Measurements from ENCODE around the gene CNGA2. TPM values are rescaled to one million over a fixed set of nuclear protein-coding genes. Genes with fewer than 3 reads are reported as not detected.
A peak's percentile ranks its signal among the peaks of the same experiment; 100 is the strongest.

CNGA2 gene
- total RNA-seq, 2 donors from 2014 or later: not detected

DNA sequence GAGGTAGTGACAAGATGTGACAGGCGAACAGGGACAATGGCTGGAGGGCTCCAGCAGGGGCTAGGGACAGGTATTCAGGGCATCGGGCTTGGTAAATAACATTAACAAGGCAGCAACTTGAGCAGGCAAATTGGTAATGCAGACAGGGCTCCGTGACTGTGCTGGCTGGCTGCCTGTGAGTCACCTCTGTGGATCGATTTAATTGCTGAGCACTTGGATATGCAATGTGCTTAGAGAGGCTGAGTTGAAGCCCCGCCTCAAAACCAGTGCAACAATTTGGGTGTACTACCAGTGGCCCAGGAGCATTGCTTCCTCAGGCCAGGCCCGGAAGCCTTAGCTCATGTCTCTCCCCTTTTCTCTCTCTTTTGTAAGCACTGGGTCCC lies 19.5 kb downstream of the CNGA2 start:
- TF ChIP-seq CTCF (conservative IDR thresholded peaks at IDR 0.05): no peak
- 77% methylated on average over 6 of the region's 6 CpGs; no CpG with 5 or more reads in 1 of the 2 experiments for WGBS, 2 experiments (ENCODE audit: insufficient coverage in 1 of 2, insufficient read length in 1 of 2)
- H3K27ac Mint-ChIP-seq: no peak overlapping the region
- no peaks in the 10 kb centered on the region for H3K36me3 Mint-ChIP-seq (ENCODE audit: low read depth)
- Histone ChIP-seq H3K4me1 (ENCODE audit: control insufficient read depth, insufficient read depth, low read length) (no peaks in the 10 kb centered on the region), H3K27me3 (ENCODE audit: control insufficient read depth, insufficient read depth, low read length, poor library complexity, severe bottlenecking) (no peaks in the 10 kb centered on the region), H3K27ac (ENCODE audit: low read depth, low read length) (no peak overlapping the region), H3K9ac (ENCODE audit: extremely low read depth, low read length, poor library complexity, severe bottlenecking) (no peak overlapping the region), H3K36me3 (ENCODE audit: control insufficient read depth, insufficient read depth, low read length) (no peaks in the 10 kb centered on the region), H3K9me3 (ENCODE audit: control insufficient read depth, low read length) (no peaks in the 10 kb centered on the region), H3K4me3 (ENCODE audit: low read length) (no peak overlapping the region)
- DNase-seq: peak; percentile 55
- no peak overlapping the region for H3K4me3 Mint-ChIP-seq
- peaks cover 5% of the 10 kb centered on the region for H3K4me1 Mint-ChIP-seq
- peaks cover 77% of the 10 kb centered on the region for H3K9me3 Mint-ChIP-seq
- H3K27me3 Mint-ChIP-seq (ENCODE audit: insufficient read depth): peaks cover 12% of the 10 kb centered on the region

GRCh38 chrX:151754641-151755215 lies 20.2 kb downstream of the CNGA2 start:
- Mint-ChIP-seq H3K9me3 (peaks cover 79% of the 10 kb centered on the region), H3K27ac (no peak overlapping the region), H3K4me1 (peaks cover 4% of the 10 kb centered on the region), H3K27me3 (ENCODE audit: insufficient read depth) (peaks cover 12% of the 10 kb centered on the region), H3K36me3 (ENCODE audit: low read depth) (no peaks in the 10 kb centered on the region), H3K4me3 (no peak overlapping the region)
- Histone ChIP-seq H3K9me3 (ENCODE audit: control insufficient read depth, low read length) (no peaks in the 10 kb centered on the region), H3K4me3 (ENCODE audit: low read length) (no peak overlapping the region), H3K36me3 (ENCODE audit: control insufficient read depth, insufficient read depth, low read length) (no peaks in the 10 kb centered on the region), H3K9ac (ENCODE audit: extremely low read depth, low read length, poor library complexity, severe bottlenecking) (no peak overlapping the region), H3K27me3 (ENCODE audit: control insufficient read depth, insufficient read depth, low read length, poor library complexity, severe bottlenecking) (no peaks in the 10 kb centered on the region), H3K4me1 (ENCODE audit: control insufficient read depth, insufficient read depth, low read length) (no peaks in the 10 kb centered on the region), H3K27ac (ENCODE audit: low read depth, low read length) (no peak overlapping the region)
- DNase-seq: no peak
- no peak for TF ChIP-seq CTCF (conservative IDR thresholded peaks at IDR 0.05)
- WGBS, 2 experiments (ENCODE audit: insufficient coverage in 1 of 2, insufficient read length in 1 of 2): 94 to 100% methylated on average over 6 to 11 of the region's 11 CpGs

- DNase-seq: no peak
- Histone ChIP-seq H3K36me3 (ENCODE audit: control insufficient read depth, insufficient read depth, low read length) (no peaks in the 10 kb centered on the region), H3K27ac (ENCODE audit: low read depth, low read length) (no peak overlapping the region), H3K9me3 (ENCODE audit: control insufficient read depth, low read length) (no peaks in the 10 kb centered on the region), H3K4me1 (ENCODE audit: control insufficient read depth, insufficient read depth, low read length) (no peaks in the 10 kb centered on the region), H3K27me3 (ENCODE audit: control insufficient read depth, insufficient read depth, low read length, poor library complexity, severe bottlenecking) (no peaks in the 10 kb centered on the region), H3K4me3 (ENCODE audit: low read length) (no peak overlapping the region), H3K9ac (ENCODE audit: extremely low read depth, low read length, poor library complexity, severe bottlenecking) (no peak overlapping the region)
- 91 to 100% methylated on average over 2 to 11 of the region's 11 CpGs for WGBS, 2 experiments (ENCODE audit: insufficient coverage in 1 of 2, insufficient read length in 1 of 2)
- H3K4me3 Mint-ChIP-seq: no peak overlapping the region
- peaks cover 4% of the 10 kb centered on the region for H3K4me1 Mint-ChIP-seq
- peaks cover 7% of the 10 kb centered on the region for H3K27me3 Mint-ChIP-seq (ENCODE audit: insufficient read depth)
- H3K9me3 Mint-ChIP-seq: peaks cover 78% of the 10 kb centered on the region
- no peak for TF ChIP-seq CTCF (conservative IDR thresholded peaks at IDR 0.05)
- H3K27ac Mint-ChIP-seq: no peak overlapping the region
- H3K36me3 Mint-ChIP-seq (ENCODE audit: low read depth): no peaks in the 10 kb centered on the region
Observed at GRCh38 chrX:151759041-151759708, 24.6 kb downstream of the CNGA2 start.

Measured in endodermal cell (in vitro differentiated cells).